NCI-H774 (cell line): ENCODE results near the gene TFR2.

Experiments used
- DNase-seq: peaks from one replicate; lab custom pipeline; 2025; lab: John Stamatoyannopoulos, UW

Gene TFR2

GRCh38 chr7:100641463-100641859, at the start of gene TFR2:
Gene TFR2 (minus strand): TSS chr7:100641552. CDS start chr7:100641509, 43 bp downstream.
- no peak for DNase-seq

- no peak for DNase-seq
Observed at GRCh38 chr7:100689230-100690135, 48.1 kb upstream of the TFR2 start.

GRCh38 chr7:100688326-100688860, 47.0 kb upstream of the TFR2 start:
- no peak for DNase-seq

GRCh38 chr7:100687751-100688300, 46.5 kb upstream of the TFR2 start:
- DNase-seq: no peak

- DNase-seq: no peak
Observed at GRCh38 chr7:100687261-100687660, 45.9 kb upstream of the TFR2 start.

GRCh38 chr7:100686822-100687211, 45.5 kb upstream of the TFR2 start:
- DNase-seq: no peak

GRCh38 chr7:100686201-100686821, 45.0 kb upstream of the TFR2 start:
- no peak for DNase-seq

GRCh38 chr7:100685631-100686145, 44.3 kb upstream of the TFR2 start:
- no peak for DNase-seq

GRCh38 chr7:100685049-100685605, 43.8 kb upstream of the TFR2 start:
- DNase-seq: no peak

GRCh38 chr7:100684534-100685042, 43.2 kb upstream of the TFR2 start:
- DNase-seq: no peak

- DNase-seq: no peak
Observed at GRCh38 chr7:100683659-100684533, 42.5 kb upstream of the TFR2 start.

GRCh38 chr7:100682991-100683658, 41.8 kb upstream of the TFR2 start:
- DNase-seq: no peak

GRCh38 chr7:100682228-100682741, 40.9 kb upstream of the TFR2 start:
- no peak for DNase-seq

GRCh38 chr7:100681491-100682227, 40.3 kb upstream of the TFR2 start:
- DNase-seq: no peak

- DNase-seq: no peak
Observed at GRCh38 chr7:100680576-100681271, 39.4 kb upstream of the TFR2 start.

- no peak for DNase-seq
Observed at GRCh38 chr7:100679927-100680575, 38.7 kb upstream of the TFR2 start.

GRCh38 chr7:100679129-100679926, 38.0 kb upstream of the TFR2 start:
- no peak for DNase-seq
